Subcutaneous abdominal adipose tissue (tissue), 5 donors: ENCODE results near the gene RALGDS.
"Not testable (repeated sequence)": the region's sequence is repeated elsewhere in the genome, so short reads cannot be mapped to it uniquely, and the experiment has no call there.

Experiments
- H3K27ac ChIP-seq: one replicate; pipeline ENCODE4 v1.7.0; 2013; ENCODE audit warnings: low read depth, mild to moderate bottlenecking, inconsistent platforms, low read length, moderate library complexity
- H3K27me3 ChIP-seq, 5 donors: one replicate each; pipeline ENCODE4 v1.7.0; 2013; ENCODE audit warnings: low read length in 5 of 5, inconsistent platforms in 1 of 5; ENCODE audit not compliant: control insufficient read depth in 5 of 5, insufficient read depth in 4 of 5
- H3K36me3 ChIP-seq, 5 donors: one replicate each; pipeline ENCODE4 v1.7.0; 2013; ENCODE audit warnings: low read length in 5 of 5; ENCODE audit not compliant: control insufficient read depth in 5 of 5, insufficient read depth in 5 of 5
- H3K4me1 ChIP-seq, 5 donors: one replicate each; pipeline ENCODE4 v1.7.0; 2013; ENCODE audit warnings: low read length in 5 of 5, mild to moderate bottlenecking in 3 of 5, moderate library complexity in 1 of 5; ENCODE audit not compliant: control insufficient read depth in 5 of 5, insufficient read depth in 5 of 5
- H3K4me3 ChIP-seq, 5 donors: one replicate each; pipeline ENCODE4 v1.7.0; 2013; ENCODE audit warnings: low read length in 5 of 5, low read depth in 1 of 5
- H3K9ac ChIP-seq, 5 donors: one replicate each; pipeline ENCODE4 v1.7.0; 2013; ENCODE audit warnings: low read length in 5 of 5, mild to moderate bottlenecking in 4 of 5, moderate library complexity in 3 of 5
- H3K9me3 ChIP-seq, 5 donors: one replicate each; pipeline ENCODE4 v1.7.0; 2013; ENCODE audit warnings: low read length in 5 of 5; ENCODE audit not compliant: control insufficient read depth in 5 of 5
- donor health status: healthy.
- donor health status: healthy.
- donor health status: healthy.
- donor health status: healthy.
- donor health status: healthy.

RALGDS gene

DNA sequence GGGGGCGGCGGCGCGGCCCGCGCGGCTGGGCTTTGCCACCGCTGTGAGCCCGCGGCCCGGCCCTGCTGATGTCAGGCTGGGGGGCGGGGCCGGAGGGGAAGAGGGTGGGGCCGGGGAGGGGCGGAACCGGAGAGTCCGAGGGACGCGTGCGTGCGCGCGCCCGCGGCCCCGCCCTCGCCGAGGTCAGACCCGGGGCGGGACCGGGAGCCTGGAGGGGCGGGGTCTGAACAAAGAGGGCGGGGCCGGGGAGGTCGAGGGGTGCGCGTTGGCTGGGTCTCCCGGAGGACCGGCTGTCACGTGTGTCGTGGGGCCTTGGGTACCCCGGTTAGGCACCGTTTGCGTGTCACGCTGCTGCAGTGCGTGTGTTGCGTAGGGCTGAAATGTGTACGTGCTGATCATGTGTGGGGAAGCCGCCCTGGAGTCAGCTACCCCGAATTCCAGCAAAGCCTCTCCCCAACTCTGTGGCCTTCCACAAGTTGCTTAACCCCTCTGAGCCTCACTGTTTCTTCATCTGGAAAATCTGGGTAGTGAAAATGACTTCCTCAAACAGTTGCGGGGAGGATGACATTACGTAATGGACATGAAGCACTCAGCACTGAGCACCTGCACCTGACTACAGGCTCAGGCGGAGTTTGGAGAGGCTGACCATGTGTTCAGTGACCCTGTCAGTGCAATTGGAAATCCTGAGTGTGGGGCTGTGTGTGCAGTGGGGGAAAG, at the start of gene RALGDS:
RALGDS (minus strand) TSS at position 43 of the 717 bp plus-strand sequence. CDS start 86 bp downstream, outside the sequence.
- Histone ChIP-seq H3K4me1 (peaks cover 23 to 89% (median 81%) of the 10 kb centered on the region in 5 donors), H3K9ac (peak within 1 kb of the TSS; percentile 86 to 97 (median 88)), H3K9me3 (no peaks in the 10 kb centered on the region), H3K36me3 (peaks cover 0 to 4% (median 0%) of the 10 kb centered on the region in 5 donors), H3K4me3 (peak within 1 kb of the TSS; percentile 78 to 90 (median 84)), H3K27me3 (no peaks in the 10 kb centered on the region), H3K27ac (peak within 1 kb of the TSS; percentile 95)

DNA sequence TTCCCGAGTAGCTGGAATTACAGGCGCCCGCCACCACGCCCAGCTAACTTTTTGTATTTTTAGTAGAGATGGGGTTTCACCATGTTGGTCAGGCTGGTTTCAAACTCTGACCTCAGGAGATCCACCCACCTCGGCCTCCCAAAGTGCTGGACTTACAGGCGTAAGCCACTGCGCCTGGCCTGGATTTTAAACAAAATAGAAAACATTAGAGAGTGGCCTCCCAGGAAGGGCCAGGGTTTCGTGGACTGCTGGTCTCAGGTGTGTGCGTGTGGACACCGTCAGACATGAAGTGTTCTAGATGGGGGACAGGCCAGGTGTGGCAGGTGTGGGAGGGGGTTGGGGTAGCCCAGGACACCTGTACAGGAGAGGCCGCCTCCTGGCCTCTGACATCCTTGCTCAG, 49.7 kb upstream of the RALGDS start:
- Histone ChIP-seq H3K9ac (no peak overlapping the region), H3K27me3 (peaks cover 0 to 7% (median 6%) of the 10 kb centered on the region in 5 donors), H3K4me3 (no peak overlapping the region), H3K4me1 (no peaks in the 10 kb centered on the region), H3K9me3 (no peaks in the 10 kb centered on the region), H3K27ac (no peak overlapping the region), H3K36me3 (no peaks in the 10 kb centered on the region)

- H3K4me3 ChIP-seq, H3K9ac ChIP-seq, H3K9me3 ChIP-seq, H3K36me3 ChIP-seq, H3K27ac ChIP-seq, H3K27me3 ChIP-seq, H3K4me1 ChIP-seq: not testable (repeated sequence)
These were observed 48.6 kb upstream of the RALGDS start for GRCh38 chr9:133169687-133170086.

- Histone ChIP-seq H3K27ac (no peak overlapping the region), H3K9ac (no peak overlapping the region), H3K4me1 (peaks cover 1 to 6% (median 5%) of the 10 kb centered on the region in 5 donors), H3K27me3 (peaks cover 0 to 7% (median 6%) of the 10 kb centered on the region in 5 donors), H3K4me3 (no peak overlapping the region), H3K36me3 (no peaks in the 10 kb centered on the region), H3K9me3 (no peaks in the 10 kb centered on the region)
These were observed 48.1 kb upstream of the RALGDS start for GRCh38 chr9:133169102-133169501.

DNA sequence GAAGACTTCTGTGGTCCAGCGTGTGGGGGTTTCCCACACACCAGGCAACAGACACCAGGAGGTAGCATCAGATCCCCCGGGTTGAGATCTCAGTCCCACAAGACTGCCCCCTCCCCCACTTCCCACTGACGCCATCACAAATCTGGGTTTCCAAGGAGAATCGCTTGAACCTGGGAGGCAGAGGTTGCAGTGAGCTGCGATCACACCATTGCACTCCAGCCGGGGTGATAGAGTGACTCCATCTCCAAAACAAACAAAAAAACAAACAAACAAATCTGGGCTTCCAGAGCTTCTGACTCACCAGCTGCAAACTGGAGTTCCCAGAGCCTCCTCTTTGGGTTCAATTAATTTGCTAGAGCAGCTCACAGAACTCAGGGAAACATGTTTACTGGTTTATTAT, 47.4 kb upstream of the RALGDS start:
- Histone ChIP-seq H3K4me1 (peaks cover 2 to 13% (median 12%) of the 10 kb centered on the region in 5 donors), H3K36me3 (no peaks in the 10 kb centered on the region), H3K4me3 (no peak overlapping the region), H3K9me3 (no peaks in the 10 kb centered on the region), H3K9ac (no peak overlapping the region), H3K27me3 (peaks cover under 1 to 7% (median 6%) of the 10 kb centered on the region in 5 donors), H3K27ac (no peak overlapping the region)

DNA sequence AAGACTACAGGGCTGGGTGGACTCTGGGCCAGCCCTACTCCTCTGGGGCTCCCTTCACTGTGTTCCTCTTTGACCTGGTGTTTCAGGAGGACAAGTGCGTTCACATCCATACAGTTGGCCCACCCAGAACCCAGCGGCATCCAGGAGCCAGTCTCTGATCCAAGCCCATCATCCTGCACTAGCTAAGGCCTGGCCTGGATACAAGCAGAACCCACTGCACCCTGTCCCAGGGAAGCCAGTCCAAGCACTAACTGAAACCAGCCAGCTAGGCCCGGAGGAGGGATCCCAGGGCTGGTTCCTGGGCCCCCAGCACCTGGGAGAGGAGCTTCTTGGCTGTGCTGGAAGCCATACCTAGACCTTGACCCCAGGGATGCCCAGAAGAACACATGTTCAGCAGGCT, 46.7 kb upstream of the RALGDS start:
- Histone ChIP-seq H3K27me3 (peaks cover 3 to 7% (median 6%) of the 10 kb centered on the region in 5 donors), H3K9me3 (no peaks in the 10 kb centered on the region), H3K27ac (no peak overlapping the region), H3K4me1 (peaks cover 2 to 19% (median 18%) of the 10 kb centered on the region in 5 donors), H3K9ac (no peak overlapping the region), H3K36me3 (no peaks in the 10 kb centered on the region), H3K4me3 (no peak overlapping the region)

GRCh38 chr9:133167096-133167730, 46.2 kb upstream of the RALGDS start:
- no peaks in the 10 kb centered on the region for H3K36me3 ChIP-seq
- no peaks in the 10 kb centered on the region for H3K9me3 ChIP-seq
- H3K27ac ChIP-seq, result no peak overlapping the region
- peaks cover 3 to 7% (median 6%) of the 10 kb centered on the region in 5 donors for H3K27me3 ChIP-seq
- no peak overlapping the region for H3K9ac ChIP-seq
- no peak overlapping the region for H3K4me3 ChIP-seq
- H3K4me1 ChIP-seq, result peaks cover 2 to 25% (median 21%) of the 10 kb centered on the region in 5 donors

DNA sequence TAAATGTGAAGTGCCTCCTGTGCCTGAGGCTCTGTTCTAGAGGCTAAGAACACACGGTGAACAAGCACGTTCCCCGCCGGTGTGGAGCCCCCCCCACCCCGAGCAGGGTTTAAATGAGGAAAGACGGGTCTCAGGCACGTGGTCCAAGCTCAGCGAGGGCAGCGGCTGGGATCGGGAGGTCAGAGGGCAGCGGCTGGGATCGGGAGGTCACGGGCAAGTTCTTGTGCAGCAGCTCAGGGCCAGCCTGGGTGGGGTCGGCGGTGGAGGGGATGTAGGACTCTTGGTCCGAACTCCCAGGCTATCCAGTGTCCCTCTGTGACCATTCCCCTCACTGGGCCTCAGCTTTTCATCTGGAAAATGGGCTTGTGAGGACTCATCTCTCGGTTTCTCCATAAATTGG, 45.4 kb upstream of the RALGDS start:
- no peaks in the 10 kb centered on the region for H3K36me3 ChIP-seq
- no peak overlapping the region for H3K4me3 ChIP-seq
- peaks cover 2 to 6% (median 4%) of the 10 kb centered on the region in 5 donors for H3K27me3 ChIP-seq

GRCh38 chr9:133165452-133165730, 44.4 kb upstream of the RALGDS start:
- Histone ChIP-seq H3K9ac (no peak overlapping the region), H3K4me1 (peaks cover 2 to 32% (median 21%) of the 10 kb centered on the region in 5 donors), H3K9me3 (no peaks in the 10 kb centered on the region), H3K36me3 (no peaks in the 10 kb centered on the region), H3K27me3 (peaks cover 0 to 3% (median 0%) of the 10 kb centered on the region in 5 donors), H3K4me3 (no peak overlapping the region), H3K27ac (no peak overlapping the region)

More for the DNA sequence above, 45.4 kb upstream of the RALGDS start:
- no peak overlapping the region for H3K9ac ChIP-seq
- H3K27ac ChIP-seq, result no peak overlapping the region
- no peaks in the 10 kb centered on the region for H3K9me3 ChIP-seq
- peaks cover 2 to 28% (median 21%) of the 10 kb centered on the region in 5 donors for H3K4me1 ChIP-seq

DNA sequence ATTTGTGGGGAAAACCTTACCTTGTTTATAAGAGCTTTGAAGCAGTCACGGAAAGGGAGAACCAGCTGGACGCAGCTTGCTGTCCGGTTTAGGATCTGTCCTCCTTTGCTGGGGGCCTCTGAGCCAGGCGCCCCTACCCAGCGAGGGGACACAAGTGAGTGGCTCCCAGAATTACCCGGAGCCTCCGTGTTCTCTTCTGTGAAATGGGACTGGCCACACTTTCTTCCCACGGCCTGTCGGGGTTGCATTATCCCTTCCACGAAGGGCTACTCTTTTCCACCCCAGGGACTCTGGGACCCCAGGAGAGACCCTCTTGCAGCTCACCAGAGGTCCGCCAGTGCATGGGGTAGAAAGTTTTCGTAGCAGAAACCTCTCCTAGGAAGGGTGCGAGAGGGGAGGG, 43.2 kb upstream of the RALGDS start:
- Histone ChIP-seq H3K4me1 (peaks cover 2 to 32% (median 21%) of the 10 kb centered on the region in 5 donors), H3K27me3 (peaks cover 0 to 3% (median 0%) of the 10 kb centered on the region in 5 donors), H3K4me3 (peak overlapping the region; percentile 53 to 73 (median 61)), H3K9me3 (no peaks in the 10 kb centered on the region), H3K27ac (no peak overlapping the region), H3K9ac (peak overlapping the region in 4 of 5 donors; percentile 21 to 80 (median 66)), H3K36me3 (peaks cover 0 to 5% (median 0%) of the 10 kb centered on the region in 5 donors)
